ENCODE results near the gene C17orf114.
"Not testable (repeated sequence)": the region's sequence is repeated elsewhere in the genome, so short reads cannot be mapped to it uniquely, and the experiment has no call there.

The C17orf114 gene

DNA sequence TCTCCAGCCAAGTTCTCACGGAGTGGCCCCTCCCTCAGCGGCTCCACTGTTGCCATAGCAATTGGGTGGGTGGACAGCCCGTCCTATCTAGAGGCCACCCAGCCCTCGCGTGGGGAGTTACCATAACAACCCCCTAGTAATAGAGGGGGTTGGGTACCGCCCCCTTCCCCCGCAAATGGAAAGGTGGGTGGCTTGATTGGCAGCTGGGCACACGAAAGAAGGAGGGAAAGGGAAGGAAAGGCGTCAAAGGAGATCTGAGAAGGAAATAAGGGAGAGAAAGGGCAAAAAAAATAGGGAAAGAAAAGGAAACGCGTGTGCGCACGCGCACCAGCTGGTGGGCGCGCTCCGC is 30.7 kb upstream of the C17orf114 start:
- intact Hi-C loops (cut with micrococcal nuclease): not testable (repeated sequence)

GRCh38 chr17:4827399-4827798 is 25.3 kb upstream of the C17orf114 start:
- no peak for DNase-seq
- ATAC-seq: no peak
- intact Hi-C loops (cut with micrococcal nuclease): no loop called here

More for the DNA sequence above, 30.7 kb upstream of the C17orf114 start:
- peak; percentile 6 for ATAC-seq
- DNase-seq: not testable (repeated sequence)

- intact Hi-C loops (cut with micrococcal nuclease): no loop called here
- no peak for DNase-seq
- ATAC-seq: no peak
Observed at GRCh38 chr17:4823373-4824089, 21.4 kb upstream of the C17orf114 start.

GRCh38 chr17:4822835-4823234 is 20.7 kb upstream of the C17orf114 start:
- DNase-seq: no peak
- no peak for ATAC-seq
- intact Hi-C loops (cut with micrococcal nuclease): no loop called here

DNA sequence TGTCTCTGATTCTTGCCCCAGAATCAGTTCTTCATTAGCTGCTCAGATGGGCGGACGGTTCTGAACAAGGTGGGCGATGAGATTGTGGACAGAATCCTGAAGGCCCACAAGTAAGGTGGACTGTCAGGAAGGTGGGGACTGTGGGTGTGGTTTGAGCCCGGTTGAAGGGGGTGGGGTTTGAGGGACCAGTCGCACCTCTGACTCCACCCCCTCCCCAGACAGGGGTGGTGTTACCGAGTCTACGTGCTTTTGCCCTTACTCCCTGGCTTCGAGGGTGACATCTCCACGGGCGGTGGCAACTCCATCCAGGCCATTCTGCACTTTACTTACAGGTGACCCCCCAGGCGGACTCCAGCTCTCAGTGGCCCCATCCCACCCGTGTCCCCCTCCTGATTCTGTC is 16.1 kb upstream of the C17orf114 start:
- DNase-seq (no peak), ATAC-seq (no peak)
- intact Hi-C loops (cut with micrococcal nuclease): no loop called here

GRCh38 chr17:4816826-4817225 is 14.7 kb upstream of the C17orf114 start:
- no peak for ATAC-seq
- intact Hi-C loops (cut with micrococcal nuclease): no loop called here

DNA sequence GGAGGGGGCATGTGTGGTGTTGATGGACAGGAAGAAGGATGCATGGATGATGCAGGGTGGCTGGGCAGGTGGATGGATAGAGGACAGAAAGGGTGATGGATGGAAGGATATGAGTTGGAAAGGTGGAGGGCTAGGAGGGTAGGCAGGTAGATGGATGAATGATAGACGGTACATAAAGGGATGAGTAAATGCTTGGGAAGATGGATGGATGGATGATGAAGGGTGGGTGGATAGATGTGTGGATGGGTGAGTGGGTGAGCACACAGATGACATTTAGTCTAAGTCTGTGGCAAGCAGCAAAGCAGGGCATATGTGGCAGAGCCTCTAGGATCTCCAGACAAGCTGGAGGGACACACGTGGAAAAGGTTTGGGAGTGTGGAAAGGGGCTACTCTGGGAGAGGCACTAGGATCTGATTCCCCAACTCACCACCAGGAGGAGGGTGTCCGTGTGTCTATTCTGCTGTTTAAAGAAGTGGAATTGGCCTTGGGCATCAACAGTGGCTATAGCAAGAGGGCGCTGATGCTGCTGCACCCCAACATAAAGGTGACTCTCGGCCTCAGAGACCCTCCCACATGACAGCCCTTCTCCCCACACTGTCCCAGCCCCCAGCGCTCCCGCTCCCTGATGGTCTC is 13.0 kb upstream of the C17orf114 start:
- no peak for ATAC-seq
- DNase-seq: no peak
- intact Hi-C loops (cut with micrococcal nuclease): no loop called here

More at GRCh38 chr17:4816826-4817225, 14.7 kb upstream of the C17orf114 start:
- no peak for DNase-seq

GRCh38 chr17:4812690-4813089 is 10.6 kb upstream of the C17orf114 start:
- peak; percentile 69 for ATAC-seq
- intact Hi-C loops (cut with micrococcal nuclease): no loop called here
- DNase-seq: no peak

DNA sequence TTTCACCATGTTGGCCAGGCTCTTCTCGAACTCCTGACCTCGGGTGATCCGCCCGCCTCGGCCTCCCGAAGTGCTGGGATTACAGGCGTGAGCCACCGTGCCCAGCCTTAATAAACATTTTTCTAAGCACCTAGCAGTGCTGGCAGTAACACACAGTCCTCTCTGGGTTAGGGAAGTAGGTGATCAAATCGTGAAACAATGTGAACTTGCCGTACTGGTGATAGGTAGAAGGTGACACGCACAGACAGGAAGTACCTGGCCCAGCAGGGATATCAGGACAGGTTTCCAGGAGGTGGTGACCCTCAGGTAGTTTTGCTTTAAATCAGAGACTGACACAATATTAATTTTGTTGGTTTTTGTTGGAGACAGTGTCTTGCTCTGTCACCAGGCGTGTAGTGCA is 9.3 kb upstream of the C17orf114 start:
- ATAC-seq (no peak), DNase-seq (no peak)
- intact Hi-C loops (cut with micrococcal nuclease): no loop called here

DNA sequence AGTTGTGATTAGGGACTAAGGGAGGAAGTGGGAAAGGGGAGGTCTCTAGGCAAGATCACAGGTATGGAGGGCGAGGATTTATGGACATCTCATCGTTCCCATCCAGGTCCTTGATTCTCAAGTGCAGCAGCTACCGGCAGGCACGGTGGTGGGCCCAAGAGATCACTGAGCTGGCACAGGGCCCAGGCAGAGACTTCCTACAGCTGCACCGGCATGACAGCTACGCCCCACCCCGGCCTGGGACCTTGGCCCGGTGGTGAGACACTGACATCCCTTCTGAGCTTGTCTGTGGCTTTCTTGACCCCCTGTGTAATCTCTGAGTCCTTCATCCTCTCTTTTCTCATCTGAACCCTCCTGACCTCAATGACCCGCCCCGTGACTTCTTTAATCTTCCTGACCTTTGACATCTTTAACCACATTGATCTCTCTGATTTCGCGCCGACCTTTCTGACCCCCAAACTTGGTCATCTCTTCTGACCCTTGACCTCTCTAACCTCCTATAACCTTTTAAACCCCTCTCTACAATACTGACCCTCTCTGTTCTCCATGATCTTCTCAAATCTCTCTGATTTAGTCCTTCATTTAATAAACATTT is 8.7 kb upstream of the C17orf114 start:
- intact Hi-C loops (cut with micrococcal nuclease): no loop called here
- ATAC-seq: no peak

DNA sequence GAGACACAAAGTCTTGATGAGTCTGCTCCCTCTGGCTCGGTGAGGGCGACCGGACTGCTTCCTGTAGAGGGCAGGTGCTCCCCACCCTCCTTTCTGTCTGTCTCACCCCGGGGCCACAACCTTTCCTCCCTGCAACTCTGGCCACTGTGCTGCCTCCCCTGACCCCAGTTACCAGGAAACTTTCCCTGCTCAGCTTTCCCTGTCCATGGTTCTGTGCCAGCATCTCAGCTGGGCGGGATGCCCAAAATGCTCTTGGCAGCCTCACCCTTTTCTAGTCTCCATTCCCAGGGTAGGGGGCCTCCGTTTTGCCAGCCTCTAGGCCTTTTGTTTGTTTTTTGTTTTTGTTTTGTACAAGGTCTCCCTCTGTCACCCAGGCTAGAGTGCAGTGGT is 6.2 kb upstream of the C17orf114 start:
- ATAC-seq (peak; percentile 50), DNase-seq (peak; percentile 85)
- intact Hi-C loops (cut with micrococcal nuclease): no loop called here

More for the DNA sequence above, 8.7 kb upstream of the C17orf114 start:
- DNase-seq: peak; percentile 58

- intact Hi-C loops (cut with micrococcal nuclease): no loop called here
- DNase-seq (peak; percentile 33), ATAC-seq (peak; percentile 22)
Observed at GRCh38 chr17:4807605-4808377, 5.7 kb upstream of the C17orf114 start.

DNA sequence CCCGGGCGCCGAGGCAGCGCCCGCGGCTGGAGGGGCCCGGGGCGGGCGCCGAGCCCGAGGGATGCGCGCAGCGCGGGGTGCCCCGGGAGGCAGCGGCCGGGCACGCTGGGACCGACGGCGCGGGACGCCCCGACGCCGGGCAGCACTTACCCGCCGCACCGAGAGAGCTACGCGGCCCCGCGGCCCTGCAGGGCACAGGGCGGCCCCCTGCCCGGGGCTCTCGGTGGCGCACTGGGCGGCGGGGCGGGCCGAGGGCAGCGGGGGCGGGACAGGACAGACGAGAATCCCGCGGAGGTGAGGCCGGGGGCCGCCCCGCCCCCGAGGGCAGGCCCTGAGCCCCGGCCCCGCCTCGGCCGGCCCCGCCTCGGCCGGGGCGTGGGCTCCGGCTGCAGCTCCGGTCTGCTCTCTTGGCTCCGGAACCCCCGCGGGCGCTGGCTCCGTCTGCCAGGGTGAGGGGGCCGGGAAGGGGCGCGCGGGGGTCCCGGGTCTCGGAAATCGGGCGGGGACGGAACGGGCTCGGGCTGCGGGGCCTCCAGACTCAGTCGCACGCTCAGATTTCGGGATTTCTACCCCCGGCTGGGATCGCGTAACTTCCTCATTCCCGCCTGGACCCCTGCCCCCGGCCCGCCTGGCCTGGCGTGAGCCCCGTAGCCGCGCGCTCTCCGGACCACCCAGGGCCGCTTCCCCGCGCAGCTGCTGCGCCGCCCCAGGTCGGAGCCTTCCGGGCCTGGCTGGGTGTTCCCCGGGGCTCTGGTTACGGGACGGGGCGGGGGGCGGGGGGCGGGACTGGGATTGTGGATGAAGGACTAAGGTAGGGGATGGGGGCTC is 4.9 kb upstream of the C17orf114 start, which contains the start of gene PLD2:
TSS of gene PLD2 (plus strand) at position 376 of the 828 bp plus-strand sequence. CDS start 621 bp downstream, outside the sequence.
- ATAC-seq: peak; percentile 98
- peak; percentile 95 for DNase-seq
- intact Hi-C loops (cut with micrococcal nuclease): no loop called here

GRCh38 chr17:4806456-4806776 is 4.3 kb upstream of the C17orf114 start:
- ATAC-seq (no peak), DNase-seq (no peak)
- intact Hi-C loops (cut with micrococcal nuclease): no loop called here

DNA sequence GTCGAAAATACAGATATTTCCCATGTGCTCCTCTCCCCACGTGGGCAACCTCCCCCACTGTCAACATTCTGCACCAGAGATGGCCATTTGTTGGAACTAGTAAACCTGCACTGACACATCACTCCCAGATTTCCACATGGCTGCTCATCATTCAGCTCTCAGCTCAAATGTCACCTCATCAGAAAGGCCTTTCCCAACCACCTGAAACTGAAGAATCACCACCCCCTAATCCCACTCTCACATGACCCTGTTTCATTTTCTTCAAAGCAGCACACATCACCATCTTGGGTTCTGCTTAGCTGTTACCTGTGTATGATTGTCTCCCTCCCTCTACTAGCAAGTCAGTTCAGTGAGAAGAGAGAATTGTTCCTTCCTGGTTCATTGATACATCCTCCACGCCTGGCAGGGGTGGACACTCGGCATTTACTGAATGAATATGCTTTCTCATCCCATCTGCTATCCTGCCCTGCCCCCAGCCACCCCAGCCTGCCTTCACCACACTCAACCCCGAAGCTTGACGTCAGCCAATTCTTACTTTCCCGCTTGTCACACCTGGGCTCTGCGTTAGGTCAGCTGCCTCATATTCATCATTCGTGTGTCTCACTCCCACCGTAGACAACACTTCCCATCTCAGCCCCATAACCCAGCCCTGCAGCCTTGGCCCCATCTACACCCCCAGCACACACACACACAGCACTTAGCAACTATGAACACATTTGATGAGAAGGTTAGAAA is 1.5 kb downstream of the C17orf114 start:
- no peak for ATAC-seq
- intact Hi-C loops (cut with micrococcal nuclease): no loop called here
- no peak for DNase-seq

GRCh38 chr17:4796552-4796920 is 5.6 kb downstream of the C17orf114 start:
- ATAC-seq (peak; percentile 33), DNase-seq (no peak)
- intact Hi-C loops (cut with micrococcal nuclease): loop anchor here (10.0 kb wide), 1 partner anchor 88 kb away; no protein-coding TSS in a partner anchor

- ATAC-seq: no peak
- intact Hi-C loops (cut with micrococcal nuclease): loop anchor here (10.0 kb wide), 1 partner anchor 90 kb away; no protein-coding TSS in a partner anchor
- no peak for DNase-seq
Observed at GRCh38 chr17:4795168-4795567, 7.0 kb downstream of the C17orf114 start.

GRCh38 chr17:4790705-4791088 is 11.4 kb downstream of the C17orf114 start:
- intact Hi-C loops (cut with micrococcal nuclease): loop anchor here (10.0 kb wide), 1 partner anchor 94 kb away; no protein-coding TSS in a partner anchor
- no peak for ATAC-seq
- DNase-seq: no peak

Data from left ventricle myocardium superior (tissue), 1 donor.